Prostate gland (tissue), 2 donors: ENCODE data around the gene LIMCH1.

Experiments used
- POLR2A ChIP-seq: fragments of 450-650 bp; IDR thresholded peaks from one replicate; pipeline ENCODE4 v1.6.1; 2016; ENCODE audit warnings: antibody characterized with exemption, mild to moderate bottlenecking
- TF ChIP-seq, protein P1 (sequence below), 4 experiments: fragments of 200-600 bp in 2 of 4; fragments of 450-650 bp in 2 of 4; sonication (generic) in 2 of 4; IDR thresholded peaks; 1 replicate in 3 of 4; 2 replicates in 1 of 4; pipeline ENCODE4 v1.5.1; 2016 to 2019; ENCODE audit warnings: antibody characterized with exemption in 4 of 4, mild to moderate bottlenecking in 2 of 4, moderate library complexity in 2 of 4

DNA sequence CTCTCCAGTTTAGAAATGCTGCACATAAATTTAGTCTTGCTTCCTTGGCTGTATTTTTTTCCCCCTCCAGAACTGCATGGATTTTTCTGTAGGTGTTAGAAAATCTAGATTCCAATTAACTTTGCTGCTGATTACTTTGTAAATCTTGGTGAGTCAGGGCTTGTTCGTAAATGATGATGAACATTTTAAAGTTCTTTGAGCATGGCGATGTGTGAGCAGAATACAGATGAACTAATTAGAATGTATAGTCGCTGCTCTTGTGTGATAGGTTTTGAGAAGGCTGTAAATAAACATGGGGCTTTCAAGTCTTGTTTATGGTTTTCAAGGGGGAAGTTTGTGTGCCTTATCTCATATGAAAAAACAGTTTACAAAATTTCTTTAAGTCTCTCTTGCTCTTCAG, 23.3 kb downstream of the LIMCH1 start:
- TF ChIP-seq, protein P1, sequence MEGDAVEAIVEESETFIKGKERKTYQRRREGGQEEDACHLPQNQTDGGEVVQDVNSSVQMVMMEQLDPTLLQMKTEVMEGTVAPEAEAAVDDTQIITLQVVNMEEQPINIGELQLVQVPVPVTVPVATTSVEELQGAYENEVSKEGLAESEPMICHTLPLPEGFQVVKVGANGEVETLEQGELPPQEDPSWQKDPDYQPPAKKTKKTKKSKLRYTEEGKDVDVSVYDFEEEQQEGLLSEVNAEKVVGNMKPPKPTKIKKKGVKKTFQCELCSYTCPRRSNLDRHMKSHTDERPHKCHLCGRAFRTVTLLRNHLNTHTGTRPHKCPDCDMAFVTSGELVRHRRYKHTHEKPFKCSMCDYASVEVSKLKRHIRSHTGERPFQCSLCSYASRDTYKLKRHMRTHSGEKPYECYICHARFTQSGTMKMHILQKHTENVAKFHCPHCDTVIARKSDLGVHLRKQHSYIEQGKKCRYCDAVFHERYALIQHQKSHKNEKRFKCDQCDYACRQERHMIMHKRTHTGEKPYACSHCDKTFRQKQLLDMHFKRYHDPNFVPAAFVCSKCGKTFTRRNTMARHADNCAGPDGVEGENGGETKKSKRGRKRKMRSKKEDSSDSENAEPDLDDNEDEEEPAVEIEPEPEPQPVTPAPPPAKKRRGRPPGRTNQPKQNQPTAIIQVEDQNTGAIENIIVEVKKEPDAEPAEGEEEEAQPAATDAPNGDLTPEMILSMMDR (IDR thresholded peaks at IDR 0.05) = no peak
- no peak for TF ChIP-seq POLR2A
